Uterine smooth muscle cell (primary cell): ENCODE results near the gene KITLG. TPM values are rescaled to one million over a fixed set of nuclear protein-coding genes. Genes with fewer than 3 reads are reported as not detected.

Experiments
- total RNA-seq: library from RNA; depleted of rRNA; stranded (reverse); fragments of >200 nt; gene quantifications from 2 replicates; pipeline ENCODE4 v1.2.3, GENCODE V29; 2014

KITLG gene, protein sequence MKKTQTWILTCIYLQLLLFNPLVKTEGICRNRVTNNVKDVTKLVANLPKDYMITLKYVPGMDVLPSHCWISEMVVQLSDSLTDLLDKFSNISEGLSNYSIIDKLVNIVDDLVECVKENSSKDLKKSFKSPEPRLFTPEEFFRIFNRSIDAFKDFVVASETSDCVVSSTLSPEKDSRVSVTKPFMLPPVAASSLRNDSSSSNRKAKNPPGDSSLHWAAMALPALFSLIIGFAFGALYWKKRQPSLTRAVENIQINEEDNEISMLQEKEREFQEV
- 103 and 169 TPM in 2 replicates for total RNA-seq

GRCh38 chr12:88580051-88580871 lies at the start of gene KITLG:
TSS of gene KITLG (minus strand) at chr12:88580471. CDS start at chr12:88580278, 193 bp downstream.

